ENCODE results near the gene LEAP2.

LEAP2 gene

DNA sequence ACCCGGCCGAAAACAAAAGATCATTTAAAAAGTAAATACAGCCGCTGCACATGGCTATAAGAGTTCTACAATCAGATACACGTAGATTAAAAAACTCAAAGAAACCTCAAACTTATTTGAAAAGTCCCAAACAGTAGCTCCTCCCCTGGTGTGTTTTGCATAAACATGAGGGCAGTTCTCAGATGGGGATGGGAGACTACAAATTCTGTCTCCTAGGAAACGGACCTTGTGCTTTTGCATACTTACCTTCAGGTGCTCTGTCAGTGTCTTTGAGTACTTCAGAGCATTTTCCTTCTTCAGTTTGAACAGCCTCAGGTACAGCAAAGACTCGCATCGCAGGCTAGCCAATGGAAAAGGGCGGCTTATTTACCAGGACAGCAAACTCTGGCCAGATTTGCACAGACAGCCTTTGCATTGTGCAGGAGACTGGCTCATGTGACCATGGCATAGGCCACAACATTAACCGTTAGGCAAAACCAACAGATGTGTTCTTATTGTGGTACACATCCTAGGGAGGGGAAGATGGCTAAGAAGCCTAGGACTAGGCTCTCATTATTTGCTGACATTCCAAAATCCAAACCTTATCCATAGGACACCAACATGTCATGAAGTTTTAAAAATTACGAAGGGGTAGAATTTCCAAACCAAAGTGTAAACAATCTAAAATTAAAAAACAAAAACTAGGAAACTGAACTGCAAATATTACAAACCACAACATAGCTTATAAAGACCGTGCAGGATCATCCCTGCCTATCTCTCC lies 12.8 kb downstream of the LEAP2 start:
- Histone ChIP-seq H3K4me1 (ENCODE audit: control insufficient read depth, insufficient read depth, low read length) (no peaks in the 10 kb centered on the region), H3K4me3 (ENCODE audit: low read length) (no peak overlapping the region), H3K36me3 (ENCODE audit: insufficient read depth, low read length) (peaks cover 83% of the 10 kb centered on the region), H3K9ac (ENCODE audit: low read depth, low read length) (no peak overlapping the region), H3K27me3 (ENCODE audit: control insufficient read depth, insufficient read depth, low read length) (no peaks in the 10 kb centered on the region), H3K4me2 (ENCODE audit: low read length) (no peak overlapping the region), H3K9me3 (replicated peaks; ENCODE audit: low read length) (no peaks in the 10 kb centered on the region)

DNA sequence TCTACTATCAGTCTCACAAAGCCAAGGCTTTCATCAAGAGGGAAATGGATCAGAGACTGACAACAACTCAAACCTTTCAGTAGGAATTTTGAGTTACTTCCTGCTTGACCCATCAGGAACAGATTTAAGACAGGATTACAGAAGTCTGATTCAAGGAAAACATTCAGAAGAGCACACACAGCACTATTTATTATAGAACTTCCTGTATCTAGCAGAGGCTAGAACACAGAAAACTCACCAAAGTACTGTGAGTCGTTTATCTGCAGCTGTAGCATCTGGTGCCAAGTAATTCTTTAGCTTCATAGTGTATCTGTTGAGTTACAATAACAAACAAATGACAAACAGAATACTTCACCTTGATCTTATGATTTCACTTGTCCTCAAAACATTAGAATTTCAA lies 13.8 kb downstream of the LEAP2 start:
- Histone ChIP-seq H3K9ac (ENCODE audit: low read depth, low read length) (no peak overlapping the region), H3K27me3 (ENCODE audit: control insufficient read depth, insufficient read depth, low read length) (no peaks in the 10 kb centered on the region), H3K9me3 (replicated peaks; ENCODE audit: low read length) (no peaks in the 10 kb centered on the region), H3K4me1 (ENCODE audit: control insufficient read depth, insufficient read depth, low read length) (no peaks in the 10 kb centered on the region), H3K4me3 (ENCODE audit: low read length) (no peak overlapping the region), H3K4me2 (ENCODE audit: low read length) (no peak overlapping the region), H3K36me3 (ENCODE audit: insufficient read depth, low read length) (peaks cover 83% of the 10 kb centered on the region)

DNA sequence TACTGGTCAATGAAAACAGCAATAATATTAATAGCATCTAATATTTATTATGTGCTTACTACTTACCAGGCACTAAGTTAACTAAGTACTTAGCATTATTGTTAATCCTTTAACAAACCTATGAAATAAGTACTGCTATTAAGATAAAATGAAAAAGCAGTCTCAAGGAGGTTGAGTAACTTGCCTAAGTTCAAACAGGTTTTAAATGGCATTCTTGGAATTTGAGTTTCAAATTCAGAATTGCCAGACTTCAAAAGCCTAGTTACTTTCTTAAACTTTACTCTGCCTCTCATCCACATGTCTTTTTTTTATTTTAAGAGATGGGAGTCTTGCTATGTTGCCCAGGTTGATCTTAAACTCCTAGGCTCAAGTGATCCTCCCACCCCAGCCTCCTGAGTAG lies 16.0 kb downstream of the LEAP2 start:
- Histone ChIP-seq H3K36me3 (ENCODE audit: insufficient read depth, low read length) (peaks cover 90% of the 10 kb centered on the region), H3K4me3 (ENCODE audit: low read length) (no peak overlapping the region), H3K4me1 (ENCODE audit: control insufficient read depth, insufficient read depth, low read length) (no peaks in the 10 kb centered on the region), H3K9me3 (replicated peaks; ENCODE audit: low read length) (no peaks in the 10 kb centered on the region), H3K4me2 (ENCODE audit: low read length) (no peak overlapping the region), H3K27me3 (ENCODE audit: control insufficient read depth, insufficient read depth, low read length) (no peaks in the 10 kb centered on the region), H3K9ac (ENCODE audit: low read depth, low read length) (no peak overlapping the region)

DNA sequence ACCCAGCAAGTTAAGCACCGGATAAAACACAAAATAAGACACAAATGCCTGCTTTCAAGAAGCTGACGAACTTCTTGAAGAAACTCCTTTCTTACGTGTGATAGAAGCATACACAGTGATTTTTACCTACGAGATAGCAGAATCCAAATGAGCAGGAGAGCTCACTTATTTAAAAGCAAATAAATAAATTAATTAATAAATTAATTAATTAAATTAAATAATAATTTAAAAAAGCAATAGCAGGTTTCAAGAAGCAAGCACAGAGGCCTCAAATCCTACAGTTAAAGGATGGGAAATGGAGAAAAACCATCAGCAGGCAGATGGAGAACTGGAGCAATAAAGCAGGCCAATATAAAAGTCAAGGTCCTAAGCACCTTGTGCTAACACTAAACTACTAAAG lies 17.3 kb downstream of the LEAP2 start:
- Histone ChIP-seq H3K36me3 (ENCODE audit: insufficient read depth, low read length) (peaks cover 94% of the 10 kb centered on the region), H3K4me1 (ENCODE audit: control insufficient read depth, insufficient read depth, low read length) (no peaks in the 10 kb centered on the region), H3K27me3 (ENCODE audit: control insufficient read depth, insufficient read depth, low read length) (no peaks in the 10 kb centered on the region), H3K9ac (ENCODE audit: low read depth, low read length) (no peak overlapping the region), H3K4me3 (ENCODE audit: low read length) (no peak overlapping the region), H3K4me2 (ENCODE audit: low read length) (no peak overlapping the region), H3K9me3 (replicated peaks; ENCODE audit: low read length) (no peaks in the 10 kb centered on the region)

DNA sequence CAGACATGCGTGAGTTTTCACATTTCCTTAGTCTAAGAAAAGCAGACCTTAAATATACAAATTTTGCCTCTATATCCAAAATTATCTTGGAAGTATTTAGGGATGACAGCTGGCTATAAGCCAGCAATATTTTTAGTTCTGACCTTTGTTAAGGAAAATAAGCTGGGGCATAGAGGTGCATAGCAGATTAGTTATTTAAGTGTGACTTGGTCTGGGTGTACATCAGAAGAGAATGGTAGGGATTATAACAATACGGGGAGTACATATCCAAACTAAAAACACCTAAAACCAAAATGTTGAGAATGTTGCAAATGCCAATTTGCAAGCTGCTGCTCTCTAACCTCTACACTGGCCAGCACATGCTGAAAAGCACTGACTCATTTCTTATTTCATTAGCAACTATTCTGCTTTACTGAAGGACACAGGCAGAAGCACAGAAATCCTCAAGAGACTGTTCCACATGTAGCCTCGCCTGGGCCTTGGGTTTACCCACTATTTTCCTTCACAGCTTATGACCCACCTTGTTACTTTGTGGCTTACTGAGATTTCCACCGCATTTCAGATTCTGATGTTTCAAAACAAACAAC lies 22.3 kb downstream of the LEAP2 start:
- H3K4me1 ChIP-seq (ENCODE audit: control insufficient read depth, insufficient read depth, low read length) = no peaks in the 10 kb centered on the region
- no peaks in the 10 kb centered on the region for H3K9me3 ChIP-seq (replicated peaks; ENCODE audit: low read length)
- no peak overlapping the region for H3K4me3 ChIP-seq (ENCODE audit: low read length)
- H3K36me3 ChIP-seq (ENCODE audit: insufficient read depth, low read length) = peaks cover 79% of the 10 kb centered on the region
- no peak overlapping the region for H3K9ac ChIP-seq (ENCODE audit: low read depth, low read length)
- no peaks in the 10 kb centered on the region for H3K27me3 ChIP-seq (ENCODE audit: control insufficient read depth, insufficient read depth, low read length)
- H3K4me2 ChIP-seq (ENCODE audit: low read length) = no peak overlapping the region

DNA sequence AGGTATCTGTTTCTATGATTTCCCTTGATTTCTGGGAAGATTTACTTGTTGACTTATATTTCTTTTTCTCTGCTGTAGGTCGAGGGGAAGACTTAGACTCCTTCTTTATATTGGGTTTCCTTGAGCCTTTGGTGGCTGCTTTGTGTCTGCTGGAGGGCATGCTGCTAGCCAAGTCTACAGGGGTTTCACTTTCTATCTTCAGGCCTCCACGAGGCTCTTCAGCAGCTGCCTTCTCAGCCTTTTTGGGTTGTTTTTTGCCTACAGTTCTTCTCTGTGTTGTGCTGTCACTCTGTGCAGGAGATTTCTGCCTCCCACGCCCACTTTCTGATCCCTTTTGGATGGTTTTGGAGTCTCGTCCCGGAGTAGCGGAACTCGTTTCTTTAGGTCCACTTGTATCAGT lies 23.2 kb downstream of the LEAP2 start:
- peaks cover 80% of the 10 kb centered on the region for H3K36me3 ChIP-seq (ENCODE audit: insufficient read depth, low read length)

DNA sequence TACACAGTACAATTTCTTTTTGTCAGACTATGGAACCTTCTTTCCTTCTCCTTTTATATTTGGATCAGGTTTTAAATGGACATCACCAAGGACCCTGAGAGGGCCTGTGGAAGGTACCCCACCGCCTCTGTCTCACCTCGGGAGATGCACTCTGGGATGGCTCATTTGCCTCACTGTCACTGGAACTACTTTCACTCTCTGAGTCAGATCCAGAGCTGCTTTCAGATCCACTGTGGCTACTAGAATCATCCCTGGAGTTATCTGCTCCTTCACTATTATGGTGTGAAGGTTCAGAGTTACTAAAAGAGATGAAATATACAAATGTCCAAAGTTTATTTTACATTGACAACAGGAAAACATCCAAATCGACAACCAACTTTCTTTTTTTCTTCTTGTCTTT lies 24.6 kb downstream of the LEAP2 start:
- H3K4me3 ChIP-seq (ENCODE audit: low read length) = no peak overlapping the region
- no peak overlapping the region for H3K4me2 ChIP-seq (ENCODE audit: low read length)
- H3K9ac ChIP-seq (ENCODE audit: low read depth, low read length) = no peak overlapping the region
- no peaks in the 10 kb centered on the region for H3K9me3 ChIP-seq (replicated peaks; ENCODE audit: low read length)
- H3K36me3 ChIP-seq (ENCODE audit: insufficient read depth, low read length) = peaks cover 69% of the 10 kb centered on the region
- no peaks in the 10 kb centered on the region for H3K4me1 ChIP-seq (ENCODE audit: control insufficient read depth, insufficient read depth, low read length)
- no peaks in the 10 kb centered on the region for H3K27me3 ChIP-seq (ENCODE audit: control insufficient read depth, insufficient read depth, low read length)

More for the DNA sequence above, 23.2 kb downstream of the LEAP2 start:
- Histone ChIP-seq H3K9me3 (replicated peaks; ENCODE audit: low read length) (no peaks in the 10 kb centered on the region), H3K4me1 (ENCODE audit: control insufficient read depth, insufficient read depth, low read length) (no peaks in the 10 kb centered on the region), H3K27me3 (ENCODE audit: control insufficient read depth, insufficient read depth, low read length) (no peaks in the 10 kb centered on the region), H3K9ac (ENCODE audit: low read depth, low read length) (no peak overlapping the region), H3K4me3 (ENCODE audit: low read length) (no peak overlapping the region), H3K4me2 (ENCODE audit: low read length) (no peak overlapping the region)

DNA sequence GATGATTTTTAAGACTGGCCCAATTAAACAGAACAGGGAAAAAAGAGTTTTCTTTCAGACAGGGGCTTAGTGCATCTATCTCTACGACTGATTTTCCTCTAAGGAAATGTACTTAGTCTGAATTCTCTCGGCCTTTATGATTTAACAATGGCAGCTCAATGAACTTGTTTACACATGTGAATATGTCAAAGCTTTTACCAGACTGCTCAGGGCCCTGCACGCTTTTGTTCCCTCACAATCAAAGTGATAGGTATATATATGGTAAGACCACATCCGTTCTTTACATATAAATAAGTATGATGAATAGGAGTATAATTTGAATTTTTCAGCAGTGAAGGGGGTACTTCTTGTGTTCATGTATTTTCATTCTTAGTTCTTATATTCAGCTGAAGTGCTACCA lies 27.6 kb downstream of the LEAP2 start:
- no peaks in the 10 kb centered on the region for H3K9me3 ChIP-seq (replicated peaks; ENCODE audit: low read length)
- no peak overlapping the region for H3K9ac ChIP-seq (ENCODE audit: low read depth, low read length)
- peaks cover 46% of the 10 kb centered on the region for H3K36me3 ChIP-seq (ENCODE audit: insufficient read depth, low read length)
- H3K4me3 ChIP-seq (ENCODE audit: low read length) = no peak overlapping the region
- no peaks in the 10 kb centered on the region for H3K27me3 ChIP-seq (ENCODE audit: control insufficient read depth, insufficient read depth, low read length)
- no peak overlapping the region for H3K4me2 ChIP-seq (ENCODE audit: low read length)
- H3K4me1 ChIP-seq (ENCODE audit: control insufficient read depth, insufficient read depth, low read length) = no peaks in the 10 kb centered on the region

DNA sequence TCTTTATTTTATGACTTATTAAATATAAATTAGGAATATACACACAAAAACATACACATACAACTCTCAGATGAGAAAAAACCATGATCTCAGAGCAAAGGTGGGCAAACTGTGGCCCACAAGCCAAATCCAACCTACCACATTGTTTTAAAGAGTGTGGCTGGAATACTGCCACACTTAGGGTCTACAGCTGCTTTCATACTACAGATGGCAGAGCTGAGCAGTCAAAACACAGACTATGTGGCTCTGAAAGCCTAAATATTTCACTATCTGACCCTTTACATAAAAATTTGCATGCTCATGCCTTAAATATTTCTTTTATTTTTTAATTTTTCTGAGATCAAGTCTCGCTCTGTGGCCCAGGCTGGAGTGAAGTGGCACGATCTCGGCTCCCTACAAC lies 28.3 kb downstream of the LEAP2 start:
- H3K36me3 ChIP-seq (ENCODE audit: insufficient read depth, low read length) = peaks cover 39% of the 10 kb centered on the region

DNA sequence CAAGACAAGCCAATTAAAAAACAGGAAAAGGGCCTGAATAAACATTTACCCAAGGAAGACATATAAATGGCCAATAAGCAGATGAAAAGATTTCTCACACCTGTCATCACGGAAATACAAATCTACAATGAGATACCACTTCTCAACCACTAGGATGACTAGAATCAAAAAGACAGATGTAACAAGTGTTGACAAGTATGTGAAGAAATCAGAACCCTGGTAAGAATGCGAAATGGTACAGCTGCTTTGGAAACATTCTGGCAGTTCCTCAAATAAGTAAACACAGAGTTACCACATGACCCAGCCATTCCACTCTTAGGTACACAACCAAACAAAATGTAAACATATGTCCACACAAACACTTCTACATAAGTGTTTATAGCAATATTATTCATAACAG lies 32.5 kb downstream of the LEAP2 start:
- Histone ChIP-seq H3K4me2 (ENCODE audit: low read length) (no peak overlapping the region), H3K36me3 (ENCODE audit: insufficient read depth, low read length) (peaks cover 45% of the 10 kb centered on the region)

More for the DNA sequence above, 28.3 kb downstream of the LEAP2 start:
- Histone ChIP-seq H3K4me1 (ENCODE audit: control insufficient read depth, insufficient read depth, low read length) (no peaks in the 10 kb centered on the region), H3K9ac (ENCODE audit: low read depth, low read length) (no peak overlapping the region), H3K27me3 (ENCODE audit: control insufficient read depth, insufficient read depth, low read length) (no peaks in the 10 kb centered on the region), H3K9me3 (replicated peaks; ENCODE audit: low read length) (no peaks in the 10 kb centered on the region), H3K4me2 (ENCODE audit: low read length) (no peak overlapping the region), H3K4me3 (ENCODE audit: low read length) (no peak overlapping the region)

DNA sequence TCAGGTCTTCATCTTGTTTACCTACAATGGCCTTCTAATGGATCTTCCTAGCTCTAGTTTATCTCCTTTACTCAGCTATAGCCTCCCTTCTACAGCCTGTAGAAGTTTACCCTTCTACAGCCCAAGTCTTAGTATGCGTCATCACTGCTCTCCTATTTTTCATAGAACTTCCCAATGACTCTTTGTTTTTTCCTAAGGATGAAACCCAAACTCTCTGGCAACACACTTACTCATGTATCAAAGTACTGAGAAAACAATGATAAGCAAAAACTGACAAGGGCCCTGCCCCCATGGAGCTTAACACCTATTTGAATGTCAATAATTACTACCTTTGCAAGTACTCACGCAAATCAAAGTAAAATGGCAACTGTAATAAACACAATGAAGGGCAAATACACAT lies 33.7 kb downstream of the LEAP2 start:
- Histone ChIP-seq H3K4me2 (ENCODE audit: low read length) (no peak overlapping the region), H3K27me3 (ENCODE audit: control insufficient read depth, insufficient read depth, low read length) (no peaks in the 10 kb centered on the region), H3K4me3 (ENCODE audit: low read length) (no peak overlapping the region), H3K9ac (ENCODE audit: low read depth, low read length) (no peak overlapping the region), H3K4me1 (ENCODE audit: control insufficient read depth, insufficient read depth, low read length) (no peaks in the 10 kb centered on the region), H3K36me3 (ENCODE audit: insufficient read depth, low read length) (peaks cover 45% of the 10 kb centered on the region), H3K9me3 (replicated peaks; ENCODE audit: low read length) (no peaks in the 10 kb centered on the region)

More for the DNA sequence above, 32.5 kb downstream of the LEAP2 start:
- H3K27me3 ChIP-seq (ENCODE audit: control insufficient read depth, insufficient read depth, low read length) = no peaks in the 10 kb centered on the region
- H3K4me3 ChIP-seq (ENCODE audit: low read length) = no peak overlapping the region
- no peak overlapping the region for H3K9ac ChIP-seq (ENCODE audit: low read depth, low read length)
- H3K4me1 ChIP-seq (ENCODE audit: control insufficient read depth, insufficient read depth, low read length) = no peaks in the 10 kb centered on the region
- no peaks in the 10 kb centered on the region for H3K9me3 ChIP-seq (replicated peaks; ENCODE audit: low read length)

DNA sequence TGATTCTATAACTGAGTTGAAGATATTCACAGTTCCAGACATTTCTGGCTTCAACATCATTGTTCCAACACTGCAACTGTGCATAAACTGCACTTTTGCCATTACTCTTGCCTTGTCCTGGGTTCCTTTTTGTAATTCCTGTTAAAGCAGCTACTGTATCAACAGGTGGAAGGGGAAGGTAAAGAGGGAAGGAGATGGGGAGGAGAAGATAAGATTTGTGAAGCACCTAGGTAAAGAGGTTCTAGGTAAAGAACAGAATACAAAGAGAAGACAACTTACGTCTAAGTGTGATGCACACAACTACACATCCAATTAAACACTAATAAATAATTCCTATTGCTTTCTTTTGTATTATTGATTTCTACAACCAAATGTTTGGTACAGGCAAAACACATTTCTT lies 36.2 kb downstream of the LEAP2 start:
- H3K4me3 ChIP-seq (ENCODE audit: low read length) = no peak overlapping the region
- no peak overlapping the region for H3K9ac ChIP-seq (ENCODE audit: low read depth, low read length)
- H3K27me3 ChIP-seq (ENCODE audit: control insufficient read depth, insufficient read depth, low read length) = no peaks in the 10 kb centered on the region
- H3K9me3 ChIP-seq (replicated peaks; ENCODE audit: low read length) = no peaks in the 10 kb centered on the region
- no peaks in the 10 kb centered on the region for H3K4me1 ChIP-seq (ENCODE audit: control insufficient read depth, insufficient read depth, low read length)
- H3K4me2 ChIP-seq (ENCODE audit: low read length) = no peak overlapping the region
- H3K36me3 ChIP-seq (ENCODE audit: insufficient read depth, low read length) = peaks cover 59% of the 10 kb centered on the region

Measured in skeletal muscle satellite cell (primary cell).